GM19395 (cell line): ENCODE results near the gene MACROD2.

Experiments used
- ATAC-seq: cut with Tn5 transposase; IDR thresholded peaks from one replicate; pipeline ENCODE4 v1.9.1; 2021; ENCODE audit warnings: mild to moderate bottlenecking, moderate library complexity; ENCODE audit not compliant: unreplicated experiment

Gene MACROD2

DNA sequence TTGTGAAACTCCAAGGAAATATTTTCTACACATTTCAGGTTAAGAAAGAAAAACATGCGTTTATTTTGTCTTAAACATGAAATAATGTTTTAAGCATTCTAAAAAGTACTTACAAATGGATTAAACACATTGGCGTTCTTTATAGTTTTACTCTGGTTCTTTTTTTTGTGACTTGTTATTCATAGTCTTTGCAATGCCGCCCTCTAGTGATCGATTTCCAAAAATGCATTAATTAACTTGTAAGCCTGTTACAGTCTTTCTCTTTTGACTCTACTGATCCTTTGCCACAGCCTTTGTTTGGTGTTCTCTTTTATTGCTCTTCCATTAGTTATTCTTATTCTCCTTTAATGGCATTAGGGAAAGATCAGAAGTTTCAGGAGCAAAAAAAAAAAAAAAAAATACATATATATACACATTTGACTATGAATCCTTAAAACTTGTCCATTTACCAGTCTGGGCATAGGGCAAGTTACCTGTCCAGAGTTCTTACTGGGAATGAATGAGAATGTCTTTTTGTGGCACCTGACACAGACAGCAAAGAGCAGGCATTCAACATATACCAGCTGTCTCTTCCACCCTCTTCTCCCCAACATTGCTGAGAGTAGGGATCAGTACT lies 59.9 kb downstream of the MACROD2 start:
- no peak for ATAC-seq

DNA sequence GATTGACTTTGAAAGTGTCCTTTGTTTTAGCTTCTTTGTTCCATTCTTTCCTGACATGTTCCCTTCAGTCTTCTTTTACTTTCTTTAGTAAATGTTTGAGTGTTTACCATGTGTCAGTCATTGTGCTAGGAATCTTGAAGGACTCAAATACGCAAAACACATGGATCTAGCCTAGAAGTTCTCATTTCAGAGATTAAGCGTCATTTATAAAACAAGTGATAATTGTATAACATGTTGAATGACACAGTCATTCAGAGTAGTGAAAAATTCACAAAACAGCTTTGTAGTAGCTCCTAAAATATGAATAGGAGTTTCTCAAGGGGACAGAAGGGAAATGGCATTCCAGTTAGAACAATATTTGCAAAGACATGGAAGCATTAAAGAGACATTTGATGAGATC lies 66.9 kb downstream of the MACROD2 start:
- no peak for ATAC-seq

DNA sequence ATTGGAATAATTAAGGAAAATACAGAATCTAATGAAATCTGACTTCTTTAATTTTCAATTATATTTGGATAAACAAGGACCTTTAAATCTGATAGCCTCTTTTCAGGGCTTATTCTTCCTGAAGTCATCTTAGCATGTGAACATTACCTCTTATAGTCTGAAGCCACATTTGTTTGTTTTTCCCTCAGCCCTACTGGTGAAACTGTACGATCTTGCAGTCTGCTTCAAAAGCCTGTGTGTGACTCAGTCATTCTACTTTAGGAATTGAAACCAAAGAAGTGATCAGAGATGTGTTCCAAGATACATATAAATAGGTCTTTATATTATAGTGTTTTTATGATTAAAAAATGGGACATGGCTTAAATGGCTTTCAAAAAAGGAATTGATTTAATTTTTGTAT lies 67.5 kb downstream of the MACROD2 start:
- no peak for ATAC-seq

DNA sequence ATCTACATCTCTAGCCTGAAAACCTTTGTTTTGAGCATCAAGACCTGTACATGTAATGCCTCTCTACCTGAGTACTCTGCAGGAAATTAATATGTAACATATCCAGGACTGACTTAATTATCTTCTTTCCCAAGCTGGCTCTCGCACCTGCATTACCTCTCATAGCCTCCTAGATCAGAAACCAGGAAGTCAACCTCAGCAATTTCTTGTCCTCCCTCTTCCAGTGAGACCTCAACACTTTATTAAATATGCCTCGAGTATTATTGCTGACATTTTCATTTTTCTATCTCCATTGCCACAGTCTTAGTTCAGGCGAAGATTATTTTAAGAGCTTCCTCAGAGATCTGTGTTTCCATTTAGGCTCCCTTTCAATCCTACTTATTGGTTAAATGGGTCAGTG lies 69.0 kb downstream of the MACROD2 start:
- no peak for ATAC-seq

DNA sequence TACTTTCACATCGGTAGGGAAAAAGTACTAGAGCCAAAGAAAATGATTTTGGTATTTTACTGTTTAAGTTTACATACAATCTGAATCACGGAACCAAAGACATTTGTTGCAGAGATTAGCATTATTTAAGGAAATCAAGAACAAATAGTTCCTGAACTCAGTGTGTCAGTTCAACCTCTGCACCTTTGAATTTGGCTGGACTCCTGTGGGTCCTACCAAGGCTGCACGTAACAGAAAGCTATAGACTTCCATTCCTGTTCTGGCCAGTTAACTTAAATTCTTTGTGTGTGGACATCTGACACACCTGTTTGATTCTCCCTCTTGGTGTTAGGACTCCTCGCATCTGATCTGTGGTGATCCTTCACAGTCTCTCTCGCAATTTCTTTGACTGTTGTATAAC lies 69.6 kb downstream of the MACROD2 start:
- no peak for ATAC-seq

- no peak for ATAC-seq
Measured at GRCh38 chr20:14065774-14066173, 70.5 kb downstream of the MACROD2 start.

- no peak for ATAC-seq
Measured at GRCh38 chr20:14067603-14068002, 72.3 kb downstream of the MACROD2 start.

GRCh38 chr20:14069796-14070195 lies 74.5 kb downstream of the MACROD2 start:
- ATAC-seq: no peak

DNA sequence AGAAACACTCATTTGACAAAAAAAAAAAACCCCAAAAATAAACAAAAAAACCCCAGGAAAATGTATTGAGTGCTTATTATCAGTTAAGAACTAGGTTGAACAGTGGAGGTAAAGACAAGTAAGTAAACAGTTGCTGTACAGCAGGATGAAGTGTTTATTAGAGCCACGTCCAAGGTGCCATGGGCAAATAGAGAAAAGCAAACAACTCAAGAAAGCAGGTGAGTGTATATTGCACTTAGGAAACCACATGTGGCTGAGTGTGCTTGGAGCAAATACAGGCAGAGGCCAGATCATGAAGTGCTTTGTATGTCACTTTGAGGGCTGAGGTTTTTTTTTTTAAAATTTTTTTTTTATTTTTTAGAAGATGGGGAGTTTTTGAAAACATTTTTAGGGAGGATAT lies 98.3 kb downstream of the MACROD2 start:
- no peak for ATAC-seq

DNA sequence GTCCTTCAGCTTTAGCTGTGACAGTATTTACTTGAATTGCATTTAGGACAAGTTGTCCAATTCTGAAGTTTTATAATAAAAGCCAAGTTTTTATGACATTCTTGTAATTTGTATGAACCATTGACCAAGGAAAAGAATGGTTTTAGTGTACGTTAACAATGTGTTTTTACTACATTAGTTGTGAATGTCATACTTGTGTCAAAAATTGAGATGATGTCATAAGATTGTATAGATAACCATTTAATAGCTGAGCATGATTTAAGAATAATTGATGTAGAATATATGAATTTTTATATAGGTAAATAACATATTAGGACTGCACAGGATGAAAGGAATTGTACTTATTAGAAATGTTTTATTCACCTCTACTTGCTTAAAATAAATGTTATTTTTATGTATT lies 102.9 kb downstream of the MACROD2 start:
- no peak for ATAC-seq

GRCh38 chr20:14113416-14113815 lies 118.1 kb downstream of the MACROD2 start:
- ATAC-seq: no peak

DNA sequence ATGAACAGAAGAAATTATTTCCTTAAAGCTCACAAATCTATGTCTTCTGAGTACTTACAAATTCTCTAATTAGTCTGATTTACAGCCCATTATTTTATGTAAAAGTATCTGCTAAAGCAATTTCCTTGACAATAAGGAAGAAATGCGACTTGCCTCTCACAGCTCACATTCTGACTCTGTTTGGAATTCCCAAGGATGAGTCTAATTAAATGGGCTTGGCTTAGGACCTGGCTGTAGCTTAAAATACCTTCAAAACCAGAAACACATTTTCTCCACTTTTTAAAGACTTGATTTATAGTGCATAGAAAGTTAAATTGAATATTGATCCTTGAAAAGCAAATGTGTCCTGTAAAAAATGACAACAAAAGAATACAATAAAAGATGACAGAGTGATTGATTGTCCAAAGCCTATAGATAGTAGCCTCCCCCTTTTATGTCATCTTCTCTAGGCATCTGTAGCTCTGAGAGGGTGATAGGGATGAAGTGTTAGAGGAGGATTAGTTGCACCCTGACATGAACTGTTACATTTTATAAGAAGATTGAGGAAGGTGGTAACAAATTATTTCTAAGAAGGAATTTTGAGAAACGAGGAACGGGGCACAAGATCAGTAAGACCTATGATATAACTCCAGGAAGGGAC lies 118.9 kb downstream of the MACROD2 start:
- ATAC-seq: no peak

DNA sequence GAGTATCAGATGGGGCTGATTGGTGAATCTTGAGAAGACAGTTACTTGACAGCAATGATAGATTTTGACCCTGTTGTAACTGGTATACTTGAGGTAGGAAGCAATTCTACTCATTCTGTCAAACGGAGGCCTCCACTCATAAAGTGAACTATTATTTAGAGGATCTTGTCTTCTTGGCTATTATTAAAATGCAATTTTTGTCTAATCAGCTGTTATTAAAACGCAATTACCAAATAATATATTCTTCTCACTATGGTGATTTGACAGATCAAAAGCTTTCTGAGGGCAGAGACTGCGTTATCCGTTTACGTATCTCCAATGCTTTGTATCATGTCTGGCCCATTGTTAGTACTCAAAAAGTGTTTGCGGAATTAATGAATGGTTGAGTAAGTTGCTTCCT lies 120.7 kb downstream of the MACROD2 start:
- no peak for ATAC-seq

DNA sequence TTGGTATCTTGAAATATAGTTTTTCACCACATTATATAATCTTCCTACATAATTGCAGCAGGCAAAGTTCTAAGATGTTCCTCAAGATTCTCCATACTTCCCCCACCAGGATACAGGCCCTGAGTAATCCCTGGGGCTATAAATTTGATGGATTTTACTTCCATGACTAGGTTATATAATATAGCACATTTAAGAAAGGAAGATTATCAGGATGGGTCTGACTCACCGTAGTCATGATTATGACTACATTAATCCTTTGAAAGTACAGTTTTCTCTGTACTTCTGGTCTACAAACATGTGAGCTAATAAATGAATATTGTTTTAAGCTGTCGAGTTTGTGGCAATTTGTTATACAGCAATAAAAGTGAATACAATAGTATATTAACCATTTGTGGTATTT lies 122.5 kb downstream of the MACROD2 start:
- no peak for ATAC-seq

GRCh38 chr20:14126856-14127255 lies 131.5 kb downstream of the MACROD2 start:
- ATAC-seq: no peak

DNA sequence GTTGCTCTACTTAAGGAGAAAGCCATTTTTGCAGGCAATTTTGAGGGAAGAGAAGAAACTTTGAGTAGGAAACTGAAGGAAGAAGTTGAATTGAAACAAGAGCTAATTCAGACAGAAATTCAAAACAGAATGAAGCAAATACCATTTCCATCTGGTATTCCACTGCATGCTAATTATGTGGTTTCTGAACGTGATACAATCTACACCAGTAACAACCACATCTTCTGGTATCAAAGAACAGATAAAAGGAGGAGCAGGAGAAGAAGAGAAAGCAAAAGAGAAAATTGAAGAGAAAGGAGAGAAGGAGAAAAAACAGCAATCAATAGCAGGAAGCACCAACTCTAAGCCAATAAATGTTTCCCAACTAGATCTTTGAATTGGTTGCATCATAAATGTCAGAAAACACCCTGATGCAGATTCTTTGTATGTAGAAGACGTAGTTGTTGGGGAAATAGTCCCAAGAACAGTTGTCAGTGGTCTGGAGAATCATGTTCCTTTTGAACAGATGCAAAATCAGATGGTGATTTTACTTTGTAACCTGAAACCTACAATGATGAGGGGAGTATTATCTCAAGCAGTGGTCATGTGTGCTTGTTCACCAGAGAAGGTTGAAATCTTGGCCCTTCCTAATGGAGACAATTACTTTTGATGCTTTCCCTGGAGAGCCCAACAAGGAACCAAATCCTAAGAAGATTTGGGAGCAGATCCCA lies 132.4 kb downstream of the MACROD2 start:
- ATAC-seq: no peak

GRCh38 chr20:14134004-14134403 lies 138.7 kb downstream of the MACROD2 start:
- no peak for ATAC-seq

- ATAC-seq: no peak
Measured at GRCh38 chr20:14142171-14142570, 146.9 kb downstream of the MACROD2 start.

DNA sequence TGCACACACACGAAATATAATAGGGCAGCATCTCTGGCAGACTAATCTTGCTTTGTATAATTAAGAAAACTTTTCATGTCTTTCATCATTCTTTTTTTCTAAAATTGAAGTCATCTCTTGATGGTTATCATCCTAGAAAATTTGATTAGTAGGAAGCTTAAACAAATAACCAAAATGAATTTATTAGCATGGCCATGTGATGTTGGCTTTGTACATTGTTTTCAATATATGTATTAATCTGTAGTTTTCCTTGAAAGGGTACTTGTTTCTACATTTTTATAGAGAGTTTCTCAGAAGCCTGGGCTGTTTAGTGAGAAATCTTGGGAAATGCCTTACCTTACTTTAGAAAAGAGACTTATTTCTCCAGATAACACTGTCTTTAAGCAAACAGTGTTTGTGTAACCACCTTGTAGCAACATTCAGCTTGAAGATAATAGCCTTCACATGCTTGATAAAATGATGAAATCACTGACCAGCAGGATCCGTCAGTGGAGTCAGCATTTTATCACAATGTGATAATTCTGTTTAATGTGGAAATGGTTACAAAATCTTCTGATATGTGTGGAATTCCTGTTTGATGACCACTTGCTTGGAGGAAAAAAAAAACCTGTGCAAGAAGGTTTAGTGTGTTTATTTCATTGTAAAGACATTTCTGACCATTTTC lies 147.8 kb downstream of the MACROD2 start:
- no peak for ATAC-seq

GRCh38 chr20:14148042-14148441 lies 152.7 kb downstream of the MACROD2 start:
- ATAC-seq: no peak

GRCh38 chr20:14155361-14155760 lies 160.0 kb downstream of the MACROD2 start:
- ATAC-seq: no peak

DNA sequence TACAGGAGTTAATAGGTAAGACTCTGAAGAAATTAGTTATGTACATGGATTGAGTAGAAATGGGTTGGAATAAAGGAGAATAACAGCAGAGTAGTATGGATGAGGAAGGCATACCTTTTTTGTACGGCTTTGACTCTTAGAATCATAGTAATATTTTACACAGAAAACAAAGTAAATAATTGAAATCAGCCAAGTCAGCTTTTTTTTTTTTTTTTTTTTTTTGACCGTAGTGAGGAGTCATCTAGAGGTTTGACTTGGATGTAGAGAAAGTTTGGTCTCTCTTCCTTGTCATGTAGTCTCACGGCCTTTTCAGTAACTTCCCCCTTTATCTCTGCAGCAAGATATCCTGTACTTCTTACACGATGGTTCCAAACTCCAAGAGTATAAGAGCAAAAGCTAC lies 183.2 kb downstream of the MACROD2 start:
- no peak for ATAC-seq
